ENCODE results near the gene GART.
A peak's percentile ranks its signal among the peaks of the same experiment; 100 is the strongest.
"Not testable (repeated sequence)": the region's sequence is repeated elsewhere in the genome, so short reads cannot be mapped to it uniquely, and the experiment has no call there.

GART gene

DNA sequence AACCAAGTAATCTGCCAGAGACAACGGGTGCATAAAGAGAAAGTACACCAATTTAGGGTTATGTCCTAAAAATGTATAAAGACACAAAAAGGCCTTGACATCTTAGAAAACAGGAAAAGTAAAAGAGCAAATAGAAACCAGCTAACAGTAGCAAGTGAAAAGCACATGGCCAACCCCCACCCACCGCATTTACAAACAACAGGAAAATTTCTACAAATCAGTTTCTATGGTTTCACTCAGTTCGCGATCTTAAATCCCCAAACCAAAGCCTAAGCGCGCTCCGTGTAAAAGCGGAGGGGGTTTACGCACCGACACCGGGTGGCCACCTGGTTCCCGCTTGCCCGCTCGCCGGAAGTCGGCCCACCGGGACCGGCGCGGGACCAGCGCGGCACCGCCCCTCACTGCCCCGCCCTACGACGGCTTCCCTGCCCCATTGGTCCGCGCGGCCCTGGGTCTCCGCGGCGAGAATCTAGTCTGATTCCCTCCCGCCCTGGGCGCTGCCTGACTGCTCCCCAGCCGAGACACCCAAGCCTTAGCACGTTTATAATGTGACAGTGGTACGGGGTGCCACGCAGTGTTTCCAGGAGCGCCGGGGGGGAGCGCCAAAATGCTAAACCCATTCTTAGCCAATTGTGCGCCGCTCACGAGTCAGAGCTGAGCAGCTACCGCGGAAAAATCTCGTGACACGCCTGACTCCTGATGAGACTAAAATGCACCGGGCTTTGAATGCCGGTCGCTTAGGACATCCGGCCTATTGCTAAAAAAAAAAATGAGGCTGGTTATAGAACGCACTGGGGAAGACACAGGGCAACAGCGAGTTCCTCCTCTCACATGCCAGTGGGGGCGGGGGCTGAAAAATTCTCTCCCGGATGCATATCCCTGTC is at the start of gene GART:
TSS of gene GART (minus strand) at position 362 of the 884 bp plus-strand sequence. CDS start 2,802 bp downstream, outside the sequence.
- peak; percentile 85 for DNase-seq

DNA sequence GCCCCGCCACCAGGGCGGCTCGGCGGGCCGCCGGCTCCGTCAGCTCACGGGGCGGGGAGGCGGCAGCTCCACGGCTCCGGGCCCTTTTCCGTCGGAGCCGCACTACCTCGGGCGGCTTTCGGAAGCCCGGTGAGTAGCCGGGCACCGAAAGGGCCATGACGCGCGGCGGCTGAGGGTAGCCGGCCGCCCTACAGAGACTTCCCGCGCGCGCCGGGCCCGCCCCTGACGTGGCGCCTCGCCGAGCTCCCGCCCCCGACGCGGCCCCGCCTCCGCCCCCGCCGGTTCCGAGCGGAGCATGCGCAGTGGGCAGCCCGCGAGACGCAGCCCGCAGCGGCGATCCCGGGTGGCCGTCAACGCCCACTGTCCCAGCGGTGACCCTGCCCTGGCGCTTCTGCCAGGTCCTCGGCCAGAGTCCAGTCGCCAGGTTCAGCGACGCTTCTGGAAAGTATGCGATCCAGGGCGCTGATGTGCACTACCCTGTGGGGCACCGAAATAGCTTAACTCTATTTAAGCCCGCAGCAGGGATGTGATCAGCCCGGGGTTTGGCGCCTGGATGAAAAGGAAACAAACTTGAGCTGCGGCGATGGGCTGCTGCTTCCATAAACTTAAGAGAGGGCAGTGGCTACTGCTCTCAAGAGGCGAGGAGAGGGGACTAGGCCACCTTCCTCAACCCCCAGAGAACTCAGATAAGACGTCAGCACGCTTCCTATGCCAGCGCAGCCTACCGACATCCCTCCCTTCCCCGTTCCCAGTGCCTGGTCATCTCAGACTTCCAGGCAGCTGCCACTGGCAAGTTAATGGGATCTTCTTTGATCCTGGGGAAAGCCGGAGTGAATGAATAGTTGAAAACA is 46.8 kb upstream of the GART start, which contains the start of gene DONSON:
TSS of gene DONSON (minus strand) at position 200 of the 851 bp plus-strand sequence. CDS start at position 157, 43 bp downstream.
- DNase-seq: peak; percentile 87

DNA sequence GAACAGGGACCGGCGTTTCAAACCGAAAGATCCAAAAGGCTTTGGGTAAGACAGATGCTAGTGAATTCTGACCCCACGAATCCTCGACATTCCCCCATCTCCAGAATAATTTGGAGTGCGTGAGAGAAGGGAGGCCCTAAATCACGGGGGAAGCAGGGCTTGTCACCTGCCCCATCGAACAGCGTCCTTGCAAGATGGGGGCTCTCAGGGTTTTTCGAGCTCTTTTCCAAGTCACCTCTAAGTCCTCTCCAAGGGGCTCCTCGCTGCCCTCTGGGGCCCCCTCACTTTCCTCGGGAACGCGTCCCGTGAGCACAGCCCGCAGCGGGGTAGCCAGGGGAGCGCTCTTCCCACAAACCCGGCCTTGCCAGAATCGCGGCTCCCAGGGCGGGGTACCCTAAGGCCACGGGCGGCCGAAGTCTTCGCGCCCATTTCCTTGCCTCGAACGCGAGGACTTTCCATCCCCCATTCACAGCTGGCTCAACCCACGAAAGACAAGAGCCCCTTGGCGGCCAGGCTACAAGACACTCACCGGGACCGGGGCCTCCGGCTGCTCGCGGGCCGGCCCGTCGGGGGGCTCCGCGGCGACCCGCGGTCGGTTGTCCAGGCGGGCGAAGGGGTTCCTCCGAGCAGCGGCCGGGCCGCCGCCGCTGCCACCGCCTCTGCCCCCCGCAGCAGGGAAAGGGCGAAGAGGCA is 46.0 kb upstream of the GART start:
- DNase-seq: no peak

DNA sequence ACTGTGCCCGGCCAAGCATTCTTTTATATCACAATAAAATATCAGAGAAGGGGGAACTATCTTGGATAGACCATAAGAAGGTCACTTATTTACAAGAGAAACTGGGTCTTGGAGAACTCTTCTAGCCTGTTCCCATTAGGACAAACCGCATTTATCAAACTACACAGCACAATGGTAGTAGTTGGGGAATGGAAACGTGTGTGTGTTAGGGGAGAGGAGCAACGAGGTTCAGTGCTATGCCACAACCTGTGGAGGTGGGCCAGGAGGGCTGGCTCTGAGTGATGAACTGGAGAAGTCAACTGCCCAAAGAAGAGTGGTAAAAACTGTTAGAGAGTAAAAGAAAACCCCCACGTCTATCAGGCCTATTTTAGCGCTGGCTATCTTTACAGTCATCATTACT is 45.0 kb upstream of the GART start:
- no peak for DNase-seq

DNA sequence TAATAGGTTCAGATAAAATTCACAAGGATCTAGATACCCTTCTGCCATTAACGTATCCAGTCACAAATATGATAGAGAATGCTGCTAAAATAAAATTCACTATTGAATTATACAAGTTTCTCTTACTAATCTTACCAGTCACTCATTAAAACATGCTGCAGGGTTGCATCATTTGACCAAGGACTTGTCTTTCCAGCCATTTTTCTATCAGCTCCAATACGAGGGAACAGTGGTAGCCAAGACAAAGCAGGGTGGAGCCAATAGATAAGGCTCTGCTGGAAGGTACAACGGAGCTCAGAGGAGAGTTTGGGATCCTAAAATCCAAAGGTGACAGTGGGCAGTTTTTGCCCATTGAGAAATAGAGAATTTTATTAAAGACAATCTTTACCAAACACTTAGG is 42.5 kb upstream of the GART start:
- no peak for DNase-seq

DNA sequence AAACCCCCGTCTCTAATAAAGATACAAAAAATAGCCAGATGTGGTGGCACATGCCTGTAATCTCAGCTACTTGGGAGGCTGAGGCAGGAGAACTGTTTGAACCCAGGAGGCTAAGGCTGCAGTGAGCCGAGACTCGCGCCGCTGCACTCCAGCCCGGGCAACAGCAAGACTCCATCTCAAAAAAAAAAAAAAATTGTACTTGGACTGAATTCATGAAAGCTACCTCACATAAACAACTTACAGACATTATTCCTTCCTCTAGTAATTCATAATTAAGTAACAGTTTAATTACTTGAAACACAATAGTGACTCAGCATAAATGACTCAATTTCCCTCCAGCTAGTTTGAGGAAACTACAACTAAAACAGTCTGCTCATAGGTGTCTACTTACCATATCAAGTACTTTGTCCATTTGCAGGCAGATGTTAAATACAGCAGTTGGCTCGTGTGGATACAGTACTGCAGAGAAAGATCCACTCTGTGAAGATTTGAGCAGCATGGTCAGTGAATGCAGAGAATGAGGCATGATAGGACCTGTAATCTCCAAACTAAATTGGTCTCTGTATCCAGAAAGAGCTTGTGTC is 37.1 kb upstream of the GART start:
- no peak for DNase-seq

DNA sequence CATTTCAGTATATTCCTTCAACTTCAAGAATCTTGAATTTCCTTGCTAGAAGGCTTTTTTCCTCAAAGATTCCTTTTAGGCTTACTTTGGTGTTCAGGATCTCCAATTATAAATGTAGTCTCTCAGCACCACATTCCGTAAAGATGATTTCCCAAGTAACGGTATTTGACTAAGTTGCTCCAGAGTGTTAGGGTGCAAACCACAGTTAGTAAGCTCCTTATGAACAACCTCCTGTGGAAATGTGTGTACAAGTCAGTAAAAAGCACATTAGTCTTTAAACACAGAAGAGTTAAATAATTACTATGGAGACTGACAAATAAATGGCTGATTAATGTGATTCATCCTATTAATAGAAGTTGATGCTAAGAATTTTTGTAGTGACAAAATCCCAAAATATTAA is 36.3 kb upstream of the GART start:
- no peak for DNase-seq

DNA sequence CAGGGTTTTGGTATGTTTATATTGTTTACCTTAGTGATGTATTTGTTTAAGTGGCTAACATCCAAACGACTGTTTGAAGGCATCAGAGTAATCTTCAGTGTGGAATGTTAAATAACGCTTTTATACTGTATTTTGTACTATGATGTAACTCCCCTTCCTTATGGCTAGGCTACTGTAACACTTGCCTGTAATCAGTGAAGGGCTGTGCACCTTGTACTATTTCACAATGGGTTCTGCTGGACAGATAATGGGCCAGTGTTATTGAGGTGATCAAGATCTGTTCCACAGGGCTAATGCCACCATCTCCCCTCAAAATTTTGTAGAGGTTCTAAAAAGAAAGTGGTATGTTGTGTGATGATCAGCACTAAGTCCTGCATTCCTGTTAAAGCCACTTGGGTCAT is 34.8 kb upstream of the GART start:
- DNase-seq: not testable (repeated sequence)

DNA sequence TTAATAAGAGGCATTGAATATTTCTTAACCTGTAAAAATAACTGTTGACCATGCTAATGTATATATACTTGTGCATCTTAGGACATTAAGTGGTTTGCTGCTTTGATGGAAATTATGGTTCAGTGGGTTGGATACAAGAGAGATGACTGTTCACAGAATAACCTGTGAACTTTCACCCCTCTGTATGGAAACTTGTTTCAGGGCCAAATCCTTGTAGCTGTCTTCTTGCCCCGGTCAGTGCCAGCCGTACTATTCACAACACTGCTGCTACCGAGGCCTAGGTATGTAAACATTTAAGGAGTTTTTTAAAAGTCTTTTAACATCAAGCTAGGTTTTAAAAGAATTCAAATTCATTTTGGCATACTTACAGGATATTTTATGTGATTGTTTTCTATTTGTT is 30.4 kb upstream of the GART start:
- no peak for DNase-seq

DNA sequence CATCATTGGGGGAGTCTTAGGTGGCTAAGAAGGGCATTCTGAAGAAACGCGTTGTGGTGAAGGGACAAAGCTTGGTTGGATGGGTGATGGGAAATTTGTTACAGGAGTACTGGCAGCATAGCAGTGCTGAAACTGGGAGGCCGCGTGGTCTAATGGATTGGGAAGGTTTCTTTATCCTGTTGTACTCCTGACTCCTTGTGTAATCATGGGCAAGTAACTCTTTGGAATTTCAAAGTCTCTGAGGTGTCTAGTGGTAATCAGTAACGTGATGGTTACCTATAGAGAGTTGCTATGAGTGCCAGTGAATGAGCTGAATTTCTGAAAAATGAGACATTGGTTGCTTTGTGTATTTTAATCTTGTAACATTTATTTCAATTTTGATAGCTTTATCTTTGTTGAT is 28.1 kb upstream of the GART start:
- DNase-seq: no peak

DNA sequence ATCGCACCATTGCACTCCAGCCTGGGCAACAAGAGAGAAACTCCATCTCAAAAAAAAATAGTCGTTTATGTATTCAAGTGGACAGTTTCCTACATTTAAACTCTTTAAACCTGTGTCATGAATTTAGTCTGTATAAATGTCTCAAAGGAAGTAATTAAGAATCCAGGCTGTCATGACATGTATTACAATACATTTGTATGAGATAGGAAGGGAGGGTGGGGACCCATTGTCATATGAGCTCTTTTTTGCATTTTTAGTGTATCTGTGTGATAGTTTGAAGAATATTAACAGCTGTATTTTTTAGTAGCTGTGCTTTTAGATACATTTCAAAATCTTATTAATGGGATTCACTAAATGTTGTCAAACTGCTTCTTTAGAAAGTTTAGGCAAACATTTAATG is 26.5 kb upstream of the GART start:
- DNase-seq: no peak

DNA sequence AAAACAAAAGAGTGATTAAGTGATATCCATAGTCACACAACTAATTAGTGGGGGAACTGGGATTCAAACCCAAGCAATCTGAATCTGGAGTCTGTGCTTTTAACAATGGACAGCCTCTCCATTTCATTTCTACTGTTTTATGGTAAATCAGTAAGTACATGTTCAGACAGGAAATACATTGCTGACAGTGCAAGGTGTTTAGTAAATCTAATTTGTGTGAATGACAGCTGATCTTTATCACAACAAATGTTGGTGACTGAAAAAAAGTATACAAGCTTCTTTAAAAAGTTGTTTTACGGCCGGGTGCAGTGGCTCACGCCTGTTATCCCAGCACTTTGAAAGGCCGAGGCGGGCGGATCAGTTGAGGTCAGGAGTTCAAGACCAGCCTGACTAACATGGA is 26.0 kb upstream of the GART start:
- no peak for DNase-seq

DNA sequence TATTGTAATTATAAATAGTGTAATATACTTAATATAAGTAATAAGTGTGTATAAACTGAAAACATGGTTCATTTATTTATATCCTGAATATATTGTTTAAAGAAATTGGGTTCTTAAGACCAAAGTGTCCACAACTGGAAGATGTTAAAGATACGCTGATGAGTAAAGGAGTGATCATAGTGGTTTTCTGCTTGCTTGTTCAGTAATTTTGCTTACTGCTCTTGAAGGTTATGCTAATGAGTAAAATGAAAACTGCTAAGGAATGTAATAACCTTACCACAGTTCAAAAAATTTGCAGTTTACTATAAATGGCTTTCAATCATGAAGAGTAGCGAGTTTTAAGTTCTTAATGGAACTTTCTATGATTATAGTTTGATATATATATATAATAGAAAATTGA is 24.6 kb upstream of the GART start:
- DNase-seq: no peak

DNA sequence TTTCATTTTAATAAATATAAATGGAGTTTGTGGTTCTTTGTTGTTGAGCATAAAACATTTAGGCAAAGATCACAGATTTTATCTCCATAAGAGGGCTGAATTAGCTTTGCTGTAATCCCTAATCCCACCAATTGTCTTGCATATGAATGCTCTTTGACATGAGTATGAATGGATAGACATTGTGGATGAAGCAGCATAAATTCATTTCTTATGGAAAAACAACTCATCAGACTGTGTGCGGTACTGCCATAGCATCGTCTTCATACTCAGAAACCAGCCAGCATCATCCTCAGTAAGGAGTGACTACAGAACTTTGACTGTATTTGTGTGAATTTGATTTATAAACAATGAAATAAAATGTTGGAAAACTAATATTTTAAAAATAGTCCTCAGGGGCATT is 20.5 kb upstream of the GART start:
- no peak for DNase-seq

DNA sequence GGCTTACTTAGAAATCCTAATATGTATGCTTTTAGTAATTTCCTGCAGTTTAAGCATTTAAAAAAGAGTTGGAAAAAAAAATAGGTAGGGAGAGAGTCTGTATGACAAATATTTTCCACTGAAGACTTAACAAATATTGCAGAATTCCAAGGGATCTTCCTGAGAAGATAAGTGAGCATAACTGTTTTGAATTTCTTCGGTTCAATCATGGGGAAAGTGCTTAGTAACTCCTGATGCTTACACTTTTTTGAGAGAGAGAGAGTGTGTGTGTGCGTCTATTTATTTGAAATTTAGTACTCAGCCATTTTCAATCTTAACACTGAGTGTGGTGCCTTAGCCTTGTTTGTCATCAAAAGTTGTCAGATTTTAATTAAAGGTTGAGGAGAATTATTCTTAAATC is 19.5 kb upstream of the GART start:
- DNase-seq: no peak

DNA sequence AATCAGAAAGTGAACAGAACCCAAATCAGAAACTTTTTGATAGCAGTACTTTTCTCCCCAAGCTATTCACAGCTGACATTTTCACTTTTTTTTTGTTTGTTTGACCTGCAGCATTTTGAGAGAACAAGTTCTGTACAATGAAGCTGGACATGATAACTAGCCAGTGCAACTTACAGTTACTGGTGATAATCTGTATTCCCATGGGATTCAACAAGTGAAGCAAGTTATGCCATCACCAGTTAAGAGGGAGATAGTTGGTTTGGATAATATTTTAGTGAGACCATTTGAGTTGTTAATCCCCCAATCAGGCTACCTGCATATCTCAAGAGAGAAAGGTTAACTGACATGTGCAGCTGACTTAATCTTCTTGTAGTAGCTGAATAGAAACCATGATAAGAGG is 19.0 kb upstream of the GART start:
- no peak for DNase-seq

DNA sequence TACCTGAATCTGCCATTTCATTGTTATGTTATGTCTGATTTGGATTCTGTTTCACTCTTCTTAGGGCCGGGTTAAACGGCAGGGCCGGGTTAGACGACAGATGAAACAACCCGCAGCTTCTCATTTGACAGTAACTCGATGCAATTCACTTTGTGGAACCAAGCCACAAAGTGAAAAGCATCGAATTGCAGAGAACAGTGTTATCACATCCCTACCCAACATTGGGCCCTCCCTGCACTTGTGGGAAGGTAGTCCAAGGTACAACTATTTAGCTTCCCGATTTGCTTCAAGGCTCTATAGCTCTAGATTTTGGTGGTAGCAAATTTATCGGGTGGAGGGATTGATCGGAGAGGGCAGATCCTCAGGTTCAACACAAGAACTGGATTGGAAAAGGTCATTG is 17.9 kb upstream of the GART start:
- DNase-seq: no peak

DNA sequence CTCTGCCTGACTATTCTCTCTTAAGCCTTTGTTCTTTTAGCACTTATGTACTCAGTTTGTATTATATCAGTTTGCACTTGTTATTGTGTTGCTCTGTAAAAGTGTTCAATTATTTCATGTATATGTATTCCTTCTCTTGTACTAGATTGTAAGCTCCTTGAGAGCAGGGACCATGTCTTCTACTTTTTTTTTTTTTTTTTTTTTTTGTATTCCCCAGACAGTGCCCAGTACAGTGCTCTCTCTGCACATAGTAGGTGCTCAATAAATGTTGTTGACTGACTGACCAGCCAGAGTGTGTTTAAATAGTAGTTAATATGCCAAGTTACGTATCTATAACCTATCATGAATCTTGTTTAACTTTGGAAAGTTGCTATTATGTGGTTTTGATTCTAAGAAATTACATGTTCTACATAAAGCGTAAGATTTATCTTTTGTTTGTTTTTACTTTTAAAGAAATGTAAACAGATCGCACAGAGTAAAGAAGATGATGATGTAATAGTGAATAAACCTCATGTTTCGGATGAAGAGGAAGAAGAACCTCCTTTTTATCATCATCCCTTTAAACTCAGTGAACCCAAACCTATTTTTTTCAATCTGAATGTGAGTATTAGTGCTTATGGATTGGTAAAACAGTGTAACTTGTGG is 17.0 kb upstream of the GART start:
- DNase-seq: no peak

DNA sequence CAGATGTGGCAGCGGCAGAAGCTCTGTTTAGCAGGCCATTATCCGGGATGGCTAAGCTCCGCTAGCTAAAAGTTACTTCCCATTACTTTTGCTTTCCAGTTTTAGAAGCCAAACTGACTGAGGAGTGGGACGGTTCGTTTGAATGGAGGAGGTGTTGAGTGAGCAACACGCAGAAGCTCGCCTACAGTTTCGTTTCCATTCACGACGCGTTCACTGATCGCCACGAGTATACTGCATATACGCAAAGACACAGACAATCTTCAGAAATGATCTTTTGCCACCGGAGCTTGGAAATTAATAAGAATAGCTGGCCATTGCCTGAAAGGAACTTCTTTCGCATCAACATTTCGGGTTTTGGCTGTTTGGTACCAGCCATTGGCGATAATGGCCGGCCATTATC is 15.5 kb upstream of the GART start:
- no peak for DNase-seq

DNA sequence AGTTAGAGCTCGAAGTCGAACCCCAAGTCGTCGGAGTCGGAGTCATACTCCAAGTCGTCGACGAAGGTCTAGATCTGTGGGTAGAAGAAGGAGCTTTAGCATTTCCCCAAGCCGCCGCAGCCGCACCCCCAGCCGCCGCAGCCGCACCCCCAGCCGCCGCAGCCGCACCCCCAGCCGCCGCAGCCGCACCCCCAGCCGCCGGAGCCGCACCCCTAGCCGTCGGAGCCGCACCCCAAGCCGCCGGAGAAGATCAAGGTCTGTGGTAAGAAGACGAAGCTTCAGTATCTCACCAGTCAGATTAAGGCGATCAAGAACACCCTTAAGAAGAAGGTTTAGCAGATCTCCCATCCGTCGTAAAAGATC is 13.0 kb upstream of the GART start:
- DNase-seq: no peak

DNA sequence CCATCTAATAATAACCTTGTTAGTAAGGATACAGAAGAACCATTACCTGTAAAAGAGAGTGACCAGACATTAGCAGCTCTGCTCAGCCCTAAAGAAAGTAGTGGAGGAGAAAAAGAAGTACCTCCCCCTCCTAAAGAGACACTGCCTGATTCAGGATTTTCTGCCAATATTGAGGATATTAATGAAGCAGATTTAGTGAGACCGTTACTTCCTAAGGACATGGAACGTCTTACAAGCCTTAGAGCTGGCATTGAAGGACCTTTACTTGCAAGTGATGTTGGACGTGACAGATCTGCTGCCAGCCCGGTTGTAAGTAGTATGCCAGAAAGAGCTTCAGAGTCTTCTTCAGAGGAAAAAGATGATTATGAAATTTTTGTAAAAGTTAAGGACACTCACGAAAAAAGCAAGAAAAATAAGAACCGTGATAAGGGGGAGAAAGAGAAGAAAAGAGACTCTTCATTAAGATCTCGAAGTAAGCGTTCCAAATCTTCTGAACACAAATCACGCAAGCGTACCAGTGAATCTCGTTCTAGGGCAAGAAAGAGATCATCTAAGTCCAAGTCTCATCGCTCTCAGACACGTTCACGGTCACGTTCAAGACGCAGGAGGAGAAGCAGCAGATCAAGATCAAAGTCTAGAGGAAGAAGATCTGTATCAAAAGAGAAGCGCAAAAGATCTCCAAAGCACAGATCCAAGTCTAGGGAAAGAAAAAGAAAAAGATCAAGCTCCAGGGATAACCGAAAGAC is 12.5 kb upstream of the GART start:
- DNase-seq: no peak

Data from stimulated activated CD4-positive, alpha-beta T cell treated with anti-CD3 and anti-CD28 coated beads, Interleukin-4, amount 100 ng/mL, for 1 hour (primary cell).